MM.1S (cell line): ENCODE data around the gene OLIG2.

ENCODE experiments used
- CTCF ChIP-seq: fragments of 300-600 bp; sonication (generic); IDR thresholded peaks from 2 replicates; pipeline ENCODE4 v1.5.1; 2016; ENCODE audit warnings: antibody characterized with exemption, low read length, mixed read lengths
- EZH2 ChIP-seq: fragments of 300-600 bp; sonication (generic); optimal IDR thresholded peaks from 2 replicates; pipeline ENCODE3; 2017; ENCODE audit warnings: low read depth, mild to moderate bottlenecking, antibody characterized with exemption, low read length, mixed read lengths

DNA sequence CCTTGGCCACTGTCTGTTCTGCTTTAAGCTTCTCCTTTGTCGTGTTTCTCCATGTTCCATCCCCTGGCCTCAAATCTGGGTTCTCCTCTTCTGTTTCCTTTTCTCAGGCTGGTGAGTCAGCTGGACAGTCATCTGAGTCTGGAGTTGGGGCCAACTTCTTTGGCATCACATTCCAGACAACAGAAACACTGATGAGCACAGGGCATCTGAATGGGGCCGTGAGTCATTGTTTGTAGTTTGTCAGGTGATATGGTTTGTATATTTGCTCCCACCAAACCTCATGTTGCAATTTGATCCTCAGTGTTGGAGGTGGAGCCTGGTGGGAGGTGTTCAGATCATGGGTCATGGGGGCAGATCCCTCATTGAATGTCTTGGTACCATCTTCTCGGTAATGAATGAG is 14.3 kb upstream of the OLIG2 start:
- TF ChIP-seq CTCF (no peak), EZH2 (no peak)
